ACC112 (cell line): Measurements from ENCODE around the gene LRRK1.

ENCODE experiments used
- H2AFZ ChIP-seq: fragments of 200-600 bp; sonication (generic); one replicate; pipeline ENCODE4 v1.6.0; 2017; ENCODE audit warnings: antibody characterized with exemption, low read length; ENCODE audit not compliant: unreplicated experiment
- H3K27ac ChIP-seq: fragments of 200-600 bp; sonication (generic); 2 replicates; pipeline ENCODE4 v1.5.1; 2014; ENCODE audit warnings: low read depth, mild to moderate bottlenecking, antibody characterized with exemption, low read length, moderate library complexity
- H3K27me3 ChIP-seq: fragments of 200-600 bp; sonication (generic); 2 replicates; pipeline ENCODE4 v1.6.1; 2014; ENCODE audit warnings: mild to moderate bottlenecking, antibody characterized with exemption, low read length, moderate library complexity, mixed read lengths; ENCODE audit not compliant: insufficient read depth
- H3K36me3 ChIP-seq: fragments of 200-600 bp; sonication (generic); 2 replicates; pipeline ENCODE4 v1.6.1; 2016; ENCODE audit warnings: mild to moderate bottlenecking, antibody characterized with exemption, low read length, moderate library complexity, mixed read lengths; ENCODE audit not compliant: insufficient read depth
- H3K4me1 ChIP-seq: fragments of 200-600 bp; sonication (generic); one replicate; pipeline ENCODE4 v1.6.1; 2016; ENCODE audit warnings: low read length, mixed read lengths; ENCODE audit not compliant: insufficient read depth, unreplicated experiment, control insufficient read depth
- H3K4me3 ChIP-seq: fragments of 200-600 bp; sonication (generic); 2 replicates; pipeline ENCODE4 v1.5.1; 2014; ENCODE audit warnings: mild to moderate bottlenecking, low read depth, low read length
- H3K79me2 ChIP-seq: fragments of 200-600 bp; sonication (generic); one replicate; pipeline ENCODE4 v1.6.0; 2016; ENCODE audit warnings: low read length; ENCODE audit not compliant: control insufficient read depth, unreplicated experiment, insufficient read depth

LRRK1 gene

DNA sequence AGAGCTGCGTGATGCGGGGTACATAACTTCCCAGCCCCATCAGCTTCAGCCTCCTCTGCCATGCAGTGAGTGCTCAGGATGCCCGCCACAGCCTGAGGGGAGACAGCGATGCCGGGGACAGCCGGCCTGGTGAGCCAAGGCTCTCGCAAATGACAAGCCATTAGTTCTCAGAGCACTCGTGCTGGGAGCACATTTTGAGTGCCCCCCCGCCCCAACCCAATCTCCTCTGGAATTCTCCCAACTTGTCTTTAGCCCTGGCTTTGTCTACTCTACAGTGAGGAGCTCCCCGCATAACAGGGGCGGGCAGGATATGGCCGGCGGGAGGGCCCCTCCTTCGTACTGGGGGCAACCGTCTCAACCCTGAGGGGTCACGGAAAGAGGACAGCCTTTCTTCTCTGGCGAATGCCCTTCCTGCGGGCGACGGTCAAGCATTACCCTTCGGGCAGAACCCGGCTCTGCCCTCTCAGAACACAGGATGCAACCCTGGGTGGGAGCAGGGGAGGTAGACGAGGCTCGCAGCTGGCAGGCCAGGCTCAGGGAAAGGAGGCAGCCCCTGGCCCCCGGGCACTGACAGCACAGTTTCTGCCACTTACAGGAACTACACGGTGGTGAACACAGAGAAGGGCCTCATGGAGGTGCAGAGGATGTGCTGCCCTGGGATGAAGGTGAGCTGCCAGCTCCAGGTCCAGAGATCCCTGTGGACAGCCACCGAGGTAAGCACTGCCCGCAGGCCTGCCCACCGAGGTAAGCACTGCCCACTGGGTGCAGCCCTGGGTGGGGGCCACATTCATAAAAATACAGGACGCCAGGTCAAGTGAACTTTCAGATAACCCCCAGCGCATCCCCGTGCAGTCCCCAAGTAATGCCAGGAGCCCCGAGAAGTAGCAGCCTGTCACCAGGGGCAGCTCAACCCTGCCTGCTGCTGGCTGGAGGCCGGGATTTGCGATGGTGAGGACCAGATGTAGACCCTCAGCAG, 141.7 kb downstream of the LRRK1 start:
- Histone ChIP-seq H3K4me3 (no peak overlapping the region), H3K27ac (no peak overlapping the region), H3K4me1 (no peaks in the 10 kb centered on the region), H2AFZ (no peak overlapping the region), H3K79me2 (no peaks in the 10 kb centered on the region), H3K36me3 (peaks cover 24% of the 10 kb centered on the region), H3K27me3 (no peaks in the 10 kb centered on the region)

DNA sequence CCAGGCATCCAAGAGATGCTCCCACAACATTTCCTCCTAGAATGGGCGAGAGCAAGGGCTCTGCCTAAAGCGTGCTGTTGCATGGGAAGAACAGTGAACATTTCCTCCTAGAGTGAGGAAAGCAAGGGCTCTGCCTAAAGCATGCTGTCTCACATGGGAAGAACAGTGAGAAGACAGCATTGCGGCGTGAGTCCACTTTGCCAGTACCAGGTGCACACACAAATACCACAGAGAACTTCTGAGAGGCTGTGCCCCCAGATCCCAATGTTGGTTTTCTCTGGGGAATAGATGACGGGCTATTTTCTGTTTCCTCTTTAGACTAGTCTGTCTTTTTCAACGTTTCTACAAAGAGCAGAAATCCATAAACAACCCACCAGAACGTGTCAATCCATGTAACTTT, 142.9 kb downstream of the LRRK1 start:
- Histone ChIP-seq H3K27ac (no peak overlapping the region), H3K4me3 (no peak overlapping the region), H3K27me3 (no peaks in the 10 kb centered on the region), H3K79me2 (no peaks in the 10 kb centered on the region), H2AFZ (no peak overlapping the region), H3K4me1 (no peaks in the 10 kb centered on the region), H3K36me3 (peaks cover 25% of the 10 kb centered on the region)

DNA sequence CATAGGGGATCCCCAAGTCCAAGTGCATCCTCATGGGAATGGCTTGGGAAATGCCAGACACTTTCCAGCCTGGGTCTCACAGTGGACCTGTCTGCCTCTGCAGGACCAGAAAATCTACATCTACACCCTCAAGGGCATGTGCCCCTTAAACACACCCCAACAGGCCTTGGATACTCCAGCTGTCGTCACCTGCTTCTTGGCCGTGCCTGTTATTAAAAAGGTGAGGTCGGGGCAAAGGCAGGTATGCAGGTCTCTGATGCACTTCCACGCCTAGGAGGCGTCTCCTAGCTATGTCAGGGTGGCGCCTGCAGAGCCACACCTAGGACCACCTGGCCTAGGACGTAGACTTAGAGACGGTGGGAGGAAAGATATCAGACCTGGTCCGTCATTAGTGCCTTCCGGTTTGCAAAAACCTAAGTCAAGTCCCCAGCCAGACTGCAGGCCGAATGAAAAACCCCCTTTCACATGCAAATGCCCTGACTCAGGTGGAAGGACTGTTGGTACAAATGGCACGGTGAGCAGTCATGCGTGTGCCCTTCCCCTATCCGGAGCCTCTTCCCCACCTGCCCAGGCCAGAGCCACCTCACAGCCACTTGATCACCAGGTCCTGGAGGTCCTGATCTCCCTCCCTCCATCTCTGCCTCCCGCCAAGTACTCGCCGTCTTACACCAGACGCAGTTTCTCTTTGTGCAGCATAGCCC, 143.5 kb downstream of the LRRK1 start:
- H3K27me3 ChIP-seq = no peaks in the 10 kb centered on the region
- H3K4me1 ChIP-seq = no peaks in the 10 kb centered on the region
- peaks cover 20% of the 10 kb centered on the region for H3K36me3 ChIP-seq
- H3K4me3 ChIP-seq = no peak overlapping the region
- no peak overlapping the region for H3K27ac ChIP-seq
- H2AFZ ChIP-seq = no peak overlapping the region
- H3K79me2 ChIP-seq = no peaks in the 10 kb centered on the region

DNA sequence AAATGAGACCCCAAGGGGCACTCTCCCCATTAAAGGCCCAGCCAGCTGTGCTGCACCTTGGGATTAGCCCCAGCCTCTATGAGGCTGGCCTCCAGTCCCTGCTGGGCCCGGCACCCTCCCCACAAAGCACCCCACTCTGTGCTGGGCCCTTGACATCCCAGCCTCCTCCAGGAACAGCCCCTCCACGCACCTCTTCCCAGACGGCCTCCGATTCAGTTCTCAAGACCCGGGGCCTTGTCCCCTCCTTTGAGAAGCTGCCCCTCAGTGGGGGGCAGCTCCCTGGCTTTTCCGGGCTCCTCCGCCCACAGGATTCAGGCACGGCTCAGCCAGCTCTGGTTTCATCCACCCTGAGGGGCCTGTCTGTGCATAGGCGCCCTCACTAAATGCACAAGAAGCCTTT, 144.1 kb downstream of the LRRK1 start:
- Histone ChIP-seq H3K4me1 (no peaks in the 10 kb centered on the region), H3K27me3 (no peaks in the 10 kb centered on the region), H3K36me3 (peaks cover 15% of the 10 kb centered on the region), H3K27ac (no peak overlapping the region), H3K4me3 (no peak overlapping the region), H3K79me2 (no peaks in the 10 kb centered on the region), H2AFZ (no peak overlapping the region)

DNA sequence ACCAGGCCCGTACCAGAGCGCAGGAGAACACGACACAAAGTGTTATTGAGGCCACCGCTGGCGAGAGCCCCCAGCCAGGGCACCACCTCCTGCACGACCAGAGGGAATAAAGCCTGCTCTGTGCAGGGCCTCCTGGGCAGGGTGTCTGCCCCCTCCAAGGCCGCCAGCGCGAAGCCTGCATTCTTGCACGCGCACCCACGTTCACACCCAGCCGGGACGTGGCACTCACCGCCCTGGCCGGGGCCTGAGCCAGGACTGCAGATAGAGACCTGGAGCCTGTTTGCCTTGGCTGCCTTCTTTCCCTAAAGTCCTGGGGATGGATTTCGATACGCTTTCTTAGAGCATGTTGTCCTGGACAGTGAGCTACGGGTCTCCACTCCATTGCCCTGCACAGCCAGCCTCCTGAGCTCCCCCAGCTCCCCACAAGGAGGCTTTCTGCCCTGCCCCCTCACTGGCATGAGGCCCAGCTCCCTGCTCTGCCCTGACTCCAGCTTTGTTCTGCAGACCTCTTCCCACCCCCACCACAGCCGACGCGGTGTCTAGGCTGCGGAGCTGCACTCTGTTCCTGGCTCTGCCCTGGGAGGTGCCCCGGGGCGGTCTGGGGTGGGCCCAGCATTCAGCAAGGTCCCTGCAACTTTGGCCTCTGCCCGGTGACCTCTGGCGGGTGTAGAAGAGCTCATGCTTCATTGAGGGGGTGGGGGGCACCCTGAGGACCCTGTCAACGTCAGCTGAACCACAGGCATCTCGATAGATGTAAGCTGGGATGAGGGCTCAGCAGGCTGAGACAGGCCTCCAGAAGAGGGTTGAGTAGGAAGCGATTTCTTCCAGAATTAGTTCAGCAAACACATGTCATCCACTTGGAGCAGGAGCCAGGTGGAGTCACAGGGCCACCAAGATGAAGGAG, 145.0 kb downstream of the LRRK1 start:
- Histone ChIP-seq H3K27me3 (no peaks in the 10 kb centered on the region), H3K36me3 (peaks cover 8% of the 10 kb centered on the region; the same call in 1 of the 2 replicates), H3K27ac (no peak overlapping the region), H3K4me3 (no peak overlapping the region), H3K4me1 (peaks cover 7% of the 10 kb centered on the region), H2AFZ (no peak overlapping the region), H3K79me2 (no peaks in the 10 kb centered on the region)

DNA sequence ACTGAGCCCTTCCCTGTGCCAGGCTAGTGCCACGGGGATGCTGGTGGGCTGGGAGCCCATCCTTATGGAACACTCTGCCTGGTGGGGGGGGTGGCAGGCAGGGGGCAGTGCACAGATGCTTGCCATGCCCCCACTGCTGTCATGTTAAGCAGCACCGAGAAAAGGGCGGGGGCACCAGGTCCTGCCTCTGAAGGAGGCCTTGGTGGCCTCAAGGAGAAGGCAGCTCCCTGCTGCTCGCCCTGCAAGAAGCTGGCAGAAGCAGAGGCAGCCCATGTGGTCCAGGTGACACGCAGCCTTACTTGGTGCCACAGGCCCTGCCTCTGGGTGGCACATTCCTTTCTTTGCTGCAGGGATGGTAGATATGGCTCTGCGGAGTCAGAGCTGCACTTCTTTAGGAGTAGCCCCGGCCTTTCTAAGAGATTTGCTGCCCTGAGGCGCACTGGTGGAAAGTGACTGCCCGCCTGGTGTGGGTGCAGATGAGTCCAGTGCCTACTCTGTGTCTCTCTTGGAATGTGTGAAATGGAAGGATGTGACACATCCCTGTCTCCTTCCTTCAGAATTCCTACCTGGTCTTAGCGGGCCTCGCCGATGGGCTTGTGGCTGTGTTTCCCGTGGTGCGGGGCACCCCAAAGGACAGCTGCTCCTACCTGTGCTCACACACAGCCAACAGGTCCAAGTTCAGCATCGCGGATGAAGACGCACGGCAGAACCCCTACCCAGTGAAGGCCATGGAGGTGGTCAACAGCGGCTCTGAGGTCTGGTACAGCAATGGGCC, 145.8 kb downstream of the LRRK1 start:
- H3K27ac ChIP-seq = no peak overlapping the region
- no peaks in the 10 kb centered on the region for H3K79me2 ChIP-seq
- H3K36me3 ChIP-seq = peaks cover 5% of the 10 kb centered on the region; the same call in 1 of the 2 replicates
- peaks cover 16% of the 10 kb centered on the region for H3K4me1 ChIP-seq
- no peak overlapping the region for H3K4me3 ChIP-seq
- no peaks in the 10 kb centered on the region for H3K27me3 ChIP-seq
- H2AFZ ChIP-seq = no peak overlapping the region

DNA sequence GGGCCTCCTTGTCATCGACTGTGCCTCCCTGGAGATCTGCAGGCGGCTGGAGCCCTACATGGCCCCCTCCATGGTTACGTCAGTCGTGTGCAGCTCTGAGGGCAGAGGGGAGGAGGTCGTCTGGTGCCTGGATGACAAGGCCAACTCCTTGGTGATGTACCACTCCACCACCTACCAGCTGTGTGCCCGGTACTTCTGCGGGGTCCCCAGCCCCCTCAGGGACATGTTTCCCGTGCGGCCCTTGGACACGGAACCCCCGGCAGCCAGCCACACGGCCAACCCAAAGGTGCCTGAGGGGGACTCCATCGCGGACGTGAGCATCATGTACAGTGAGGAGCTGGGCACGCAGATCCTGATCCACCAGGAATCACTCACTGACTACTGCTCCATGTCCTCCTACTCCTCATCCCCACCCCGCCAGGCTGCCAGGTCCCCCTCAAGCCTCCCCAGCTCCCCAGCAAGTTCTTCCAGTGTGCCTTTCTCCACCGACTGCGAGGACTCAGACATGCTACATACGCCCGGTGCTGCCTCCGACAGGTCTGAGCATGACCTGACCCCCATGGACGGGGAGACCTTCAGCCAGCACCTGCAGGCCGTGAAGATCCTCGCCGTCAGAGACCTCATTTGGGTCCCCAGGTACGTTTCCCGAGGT, 146.5 kb downstream of the LRRK1 start:
- Histone ChIP-seq H3K4me1 (peaks cover 21% of the 10 kb centered on the region), H3K79me2 (no peaks in the 10 kb centered on the region), H3K36me3 (peaks cover 5% of the 10 kb centered on the region; the same call in 1 of the 2 replicates)

DNA sequence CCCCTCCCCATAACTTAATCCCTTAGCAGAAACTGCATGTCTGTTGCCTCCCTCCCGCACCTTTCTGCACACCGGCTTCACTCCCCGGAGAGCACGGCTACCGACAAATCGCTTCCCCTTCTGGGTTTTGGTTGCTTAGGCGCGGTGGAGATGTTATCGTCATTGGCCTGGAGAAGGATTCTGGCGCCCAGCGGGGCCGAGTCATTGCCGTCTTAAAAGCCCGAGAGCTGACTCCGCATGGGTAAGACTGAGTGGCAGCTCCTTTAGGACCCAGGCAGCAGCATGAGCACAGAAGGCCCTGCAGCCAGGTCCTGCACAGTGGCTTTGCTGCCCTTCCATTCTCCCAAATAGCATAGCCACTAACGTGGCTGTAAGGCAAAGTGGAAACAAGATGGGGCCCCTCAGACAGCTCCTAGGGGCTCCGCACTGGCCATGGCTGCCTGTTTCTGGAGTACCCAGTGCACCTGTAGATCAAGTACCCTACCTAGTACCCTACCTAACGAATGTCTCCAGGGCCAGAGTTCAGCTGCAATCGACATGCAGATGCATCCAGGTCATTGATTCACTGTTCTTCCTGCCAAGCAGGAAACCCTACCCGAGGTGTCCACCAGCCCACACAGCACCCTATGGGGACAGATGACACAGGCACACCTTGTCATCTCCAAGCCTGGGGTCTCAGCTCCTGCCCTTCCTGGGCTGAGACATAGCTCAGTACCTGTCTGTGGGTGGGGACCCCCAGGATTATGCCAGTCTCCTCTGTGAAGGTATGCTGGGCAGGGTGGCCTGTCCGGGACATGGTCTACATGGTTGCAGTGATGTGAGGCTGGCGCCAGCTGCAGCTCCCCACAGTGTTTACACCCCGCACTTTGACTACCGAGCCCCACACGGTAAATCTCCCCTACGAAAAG, 147.6 kb downstream of the LRRK1 start:
- Histone ChIP-seq H3K36me3 (peaks cover 5% of the 10 kb centered on the region; the same call in 1 of the 2 replicates), H3K79me2 (no peaks in the 10 kb centered on the region), H3K4me3 (no peak overlapping the region), H3K4me1 (peaks cover 27% of the 10 kb centered on the region), H3K27me3 (no peaks in the 10 kb centered on the region), H3K27ac (no peak overlapping the region), H2AFZ (no peak overlapping the region)

More for the DNA sequence above, 146.5 kb downstream of the LRRK1 start:
- Histone ChIP-seq H3K27ac (no peak overlapping the region), H3K27me3 (no peaks in the 10 kb centered on the region), H2AFZ (no peak overlapping the region), H3K4me3 (no peak overlapping the region)
